ENCODE results near the gene WIPF1. TPM values are rescaled to one million over a fixed set of nuclear protein-coding genes. Genes with fewer than 3 reads are reported as not detected.

Gene WIPF1
- total RNA-seq, 4 donors from 2014 or later = 3.1 to 8.4 (median 4.9) TPM

DNA sequence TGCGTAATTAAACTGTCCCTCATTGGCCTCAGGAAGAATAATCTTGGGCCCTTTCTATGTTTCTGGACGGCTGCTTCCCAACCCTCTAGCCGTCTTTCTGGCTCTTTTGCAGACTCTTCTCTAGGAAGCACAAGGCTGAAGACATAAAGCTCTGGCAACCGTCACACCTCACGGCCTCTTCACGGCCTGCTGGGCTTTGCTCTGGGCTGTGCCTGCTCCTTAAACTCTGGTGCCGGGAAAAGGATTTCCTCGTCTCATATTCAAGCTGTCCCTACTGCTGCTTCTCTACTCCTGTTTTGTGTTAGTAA is 36.0 kb upstream of the WIPF1 start:
- no peaks in the 10 kb centered on the region for H3K9me3 ChIP-seq
- ATAC-seq = peak in 1 of 2 donors; percentile 29
- DNase-seq = no peak
- no peak for TF ChIP-seq POLR2A (IDR thresholded peaks at IDR 0.05)
- TF ChIP-seq, protein P1, sequence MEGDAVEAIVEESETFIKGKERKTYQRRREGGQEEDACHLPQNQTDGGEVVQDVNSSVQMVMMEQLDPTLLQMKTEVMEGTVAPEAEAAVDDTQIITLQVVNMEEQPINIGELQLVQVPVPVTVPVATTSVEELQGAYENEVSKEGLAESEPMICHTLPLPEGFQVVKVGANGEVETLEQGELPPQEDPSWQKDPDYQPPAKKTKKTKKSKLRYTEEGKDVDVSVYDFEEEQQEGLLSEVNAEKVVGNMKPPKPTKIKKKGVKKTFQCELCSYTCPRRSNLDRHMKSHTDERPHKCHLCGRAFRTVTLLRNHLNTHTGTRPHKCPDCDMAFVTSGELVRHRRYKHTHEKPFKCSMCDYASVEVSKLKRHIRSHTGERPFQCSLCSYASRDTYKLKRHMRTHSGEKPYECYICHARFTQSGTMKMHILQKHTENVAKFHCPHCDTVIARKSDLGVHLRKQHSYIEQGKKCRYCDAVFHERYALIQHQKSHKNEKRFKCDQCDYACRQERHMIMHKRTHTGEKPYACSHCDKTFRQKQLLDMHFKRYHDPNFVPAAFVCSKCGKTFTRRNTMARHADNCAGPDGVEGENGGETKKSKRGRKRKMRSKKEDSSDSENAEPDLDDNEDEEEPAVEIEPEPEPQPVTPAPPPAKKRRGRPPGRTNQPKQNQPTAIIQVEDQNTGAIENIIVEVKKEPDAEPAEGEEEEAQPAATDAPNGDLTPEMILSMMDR (IDR thresholded peaks at IDR 0.05 in 4 of 5, conservative IDR thresholded peaks at IDR 0.05 in 1 of 5) = no peak
- peak overlapping the region; percentile 40 to 56 (median 42) for H3K27ac ChIP-seq
- intact Hi-C loops (cut with DNase I; ENCODE audit: low total_unique reads) (no loop called here), in situ Hi-C loops (cut with MboI; ENCODE audit: low sequenced_read_pairs in 4 of 4) (no loop called here)
- H3K36me3 ChIP-seq = no peaks in the 10 kb centered on the region
- peak overlapping the region in 2 of 4 donors; percentile 9 to 31 for H3K4me3 ChIP-seq
- H3K4me1 ChIP-seq = peaks cover 8 to 15% of the 10 kb centered on the region in 2 donors
- H3K27me3 ChIP-seq = no peaks in the 10 kb centered on the region

DNA sequence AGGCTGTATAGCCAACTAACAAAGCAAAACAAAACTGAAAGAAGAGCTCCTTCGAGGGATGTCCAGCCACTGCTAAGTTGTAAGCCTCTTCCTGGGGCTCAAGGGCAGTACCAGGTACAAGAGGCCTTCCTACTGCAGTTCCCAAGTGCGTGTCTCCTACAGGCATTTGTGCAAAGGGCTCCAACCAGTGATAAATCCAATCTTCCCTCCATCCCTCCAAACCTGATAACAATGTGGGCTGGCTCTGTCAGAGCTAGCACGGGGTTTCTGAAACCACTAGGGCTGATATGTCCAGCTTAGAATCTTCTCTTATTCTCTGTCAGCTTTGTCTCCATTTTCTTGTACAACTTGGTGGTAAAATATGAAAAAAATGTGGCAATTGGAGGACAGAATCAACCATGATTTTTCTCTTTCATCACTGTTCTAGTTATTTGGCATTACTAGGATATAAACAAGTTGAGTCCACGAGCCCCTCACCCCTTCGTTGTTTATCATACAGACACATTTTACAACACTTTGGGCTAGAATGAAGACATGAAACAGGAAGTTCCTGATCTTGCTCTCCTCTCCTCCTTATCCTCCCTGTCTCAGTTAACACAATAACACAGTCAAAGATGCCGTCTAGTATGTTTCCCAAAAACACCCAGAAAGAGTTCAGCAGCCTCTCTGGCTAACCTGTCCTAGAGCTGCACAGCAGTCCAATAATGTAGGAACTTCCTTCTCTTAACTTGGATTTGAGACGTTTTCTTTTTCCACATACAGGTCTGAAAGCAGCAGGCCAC is 35.4 kb upstream of the WIPF1 start:
- Histone ChIP-seq H3K27ac (peak overlapping the region; percentile 40 to 56 (median 42)), H3K4me3 (peak overlapping the region in 3 of 4 donors; percentile 9 to 31 (median 19)), H3K27me3 (no peaks in the 10 kb centered on the region), H3K4me1 (peaks cover 8 to 15% of the 10 kb centered on the region in 2 donors), H3K9me3 (no peaks in the 10 kb centered on the region), H3K36me3 (no peaks in the 10 kb centered on the region)
- intact Hi-C loops (cut with DNase I; ENCODE audit: low total_unique reads) = no loop called here
- TF ChIP-seq, protein P1 (IDR thresholded peaks at IDR 0.05 in 4 of 5, conservative IDR thresholded peaks at IDR 0.05 in 1 of 5) = no peak
- TF ChIP-seq POLR2A (IDR thresholded peaks at IDR 0.05) = no peak
- peak in 1 of 2 donors; percentile 18 for ATAC-seq
- no peak for DNase-seq
- in situ Hi-C loops (cut with MboI; ENCODE audit: low sequenced_read_pairs in 4 of 4) = no loop called here

DNA sequence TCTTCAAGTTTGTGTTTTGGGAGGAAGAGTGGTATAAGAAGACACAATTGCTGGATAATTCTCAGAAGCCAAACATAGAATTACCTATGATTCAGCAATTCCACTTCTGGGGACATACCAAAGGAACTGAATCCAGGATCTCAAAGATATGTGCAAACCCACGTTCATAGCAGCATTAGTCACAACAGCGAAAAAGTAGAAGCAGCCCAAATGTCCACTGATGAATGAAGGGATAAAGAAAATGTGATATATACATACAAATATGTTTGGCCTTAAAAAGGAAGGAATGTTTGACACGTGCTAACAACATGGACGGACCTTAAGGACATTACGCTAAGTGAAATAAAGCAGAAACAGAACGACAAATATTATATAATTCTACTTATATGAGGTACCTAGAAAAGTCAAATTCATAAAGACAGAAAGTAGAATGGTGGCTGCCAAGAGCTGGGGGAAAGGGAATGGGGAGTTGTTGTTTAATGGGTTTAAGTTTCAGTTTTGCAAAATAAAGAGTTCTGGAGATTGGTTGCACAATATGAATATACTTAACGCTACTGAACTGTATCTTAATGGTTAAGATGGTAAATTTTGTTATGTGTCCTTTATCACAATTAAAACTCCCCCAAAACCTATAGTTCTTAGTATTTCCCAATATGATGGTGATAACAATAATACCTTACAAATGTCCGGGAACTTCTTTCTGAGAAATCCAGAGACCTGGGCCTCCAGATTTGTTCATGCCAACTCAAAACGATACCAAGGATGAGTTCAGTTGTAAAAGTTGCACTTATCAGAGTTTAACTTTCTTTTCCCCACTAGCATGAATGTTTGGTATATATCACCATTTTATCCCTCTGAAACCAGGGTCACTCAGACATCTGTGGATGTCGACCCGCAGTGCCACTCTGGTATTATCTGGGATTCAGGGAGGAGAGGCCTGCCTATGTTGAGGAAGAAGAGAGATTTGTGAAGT is 33.7 kb upstream of the WIPF1 start:
- TF ChIP-seq, protein P1 (IDR thresholded peaks at IDR 0.05 in 4 of 5, conservative IDR thresholded peaks at IDR 0.05 in 1 of 5) = no peak
- no peak for TF ChIP-seq POLR2A (IDR thresholded peaks at IDR 0.05)
- Histone ChIP-seq H3K27ac (no peak overlapping the region), H3K27me3 (no peaks in the 10 kb centered on the region), H3K4me1 (peaks cover 8 to 15% of the 10 kb centered on the region in 2 donors), H3K9me3 (no peaks in the 10 kb centered on the region), H3K36me3 (no peaks in the 10 kb centered on the region), H3K4me3 (no peak overlapping the region)
- ATAC-seq (no peak), DNase-seq (no peak)
- intact Hi-C loops (cut with DNase I; ENCODE audit: low total_unique reads) (no loop called here), in situ Hi-C loops (cut with MboI; ENCODE audit: low sequenced_read_pairs in 4 of 4) (no loop called here)

DNA sequence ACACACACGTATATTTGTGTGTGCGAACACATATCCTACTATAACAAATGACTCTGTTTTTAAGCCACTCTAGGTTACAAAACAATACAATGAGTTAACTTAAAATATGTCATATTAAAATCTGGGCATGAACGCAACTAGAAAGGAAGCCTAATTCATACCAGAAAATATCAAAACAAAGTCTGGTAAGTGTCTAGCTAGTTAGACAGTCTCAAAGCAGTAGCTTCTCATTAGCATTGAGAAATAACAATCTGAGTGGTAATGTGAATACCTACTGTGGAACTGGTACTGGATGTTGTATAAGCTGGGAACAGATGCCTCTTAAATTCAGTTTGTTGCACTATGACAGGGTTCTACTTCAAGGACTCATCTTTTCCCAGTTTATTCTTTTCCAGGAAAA is 32.5 kb upstream of the WIPF1 start:
- no peaks in the 10 kb centered on the region for H3K27me3 ChIP-seq
- ATAC-seq (no peak), DNase-seq (no peak)
- no peaks in the 10 kb centered on the region for H3K9me3 ChIP-seq
- peaks cover 8 to 14% of the 10 kb centered on the region in 2 donors for H3K4me1 ChIP-seq
- intact Hi-C loops (cut with DNase I; ENCODE audit: low total_unique reads) (no loop called here), in situ Hi-C loops (cut with MboI; ENCODE audit: low sequenced_read_pairs in 4 of 4) (no loop called here)
- TF ChIP-seq POLR2A (IDR thresholded peaks at IDR 0.05) = no peak
- TF ChIP-seq, protein P1 (IDR thresholded peaks at IDR 0.05 in 4 of 5, conservative IDR thresholded peaks at IDR 0.05 in 1 of 5) = no peak
- no peak overlapping the region for H3K27ac ChIP-seq
- H3K36me3 ChIP-seq = no peaks in the 10 kb centered on the region
- H3K4me3 ChIP-seq = no peak overlapping the region
